BLaER1 (cell line): ENCODE measurements around the gene CYP27B1.

Experiments
- H3K27ac ChIP-seq: shearing (Covaris generic); formaldehyde crosslinking; 2 replicates; pipeline ENCODE4 v1.8.1; 2022
- H3K27me3 ChIP-seq: shearing (Covaris generic); formaldehyde crosslinking; 2 replicates; pipeline ENCODE4 v1.8.1; 2022
- H3K36me3 ChIP-seq: shearing (Covaris generic); formaldehyde crosslinking; 2 replicates; pipeline ENCODE4 v1.8.1; 2022
- H3K4me1 ChIP-seq: shearing (Covaris generic); formaldehyde crosslinking; 2 replicates; pipeline ENCODE4 v1.8.1; 2022
- H3K4me2 ChIP-seq: shearing (Covaris generic); formaldehyde crosslinking; 2 replicates; pipeline ENCODE4 v1.8.1; 2022
- H3K4me3 ChIP-seq: shearing (Covaris generic); formaldehyde crosslinking; 2 replicates; pipeline ENCODE4 v1.8.1; 2022
- H3K9ac ChIP-seq: shearing (Covaris generic); formaldehyde crosslinking; 2 replicates; pipeline ENCODE4 v1.8.1; 2022
- H3K9me3 ChIP-seq: shearing (Covaris generic); formaldehyde crosslinking; 2 replicates; pipeline ENCODE4 v1.8.1; 2022
- H4K20me1 ChIP-seq: shearing (Covaris generic); formaldehyde crosslinking; 2 replicates; pipeline ENCODE4 v1.8.1; 2022
- Cebpa-rat ChIP-seq: shearing (Covaris generic); IDR thresholded peaks from 2 replicates; pipeline ENCODE4 v1.8.1; 2022

CYP27B1 gene

GRCh38 chr12:57730336-57731067 lies 36.4 kb downstream of the CYP27B1 start:
- Histone ChIP-seq H3K9ac (no peak overlapping the region), H3K27ac (no peak overlapping the region), H3K4me3 (no peak overlapping the region), H3K9me3 (peaks cover 18% of the 10 kb centered on the region), H3K4me2 (no peak overlapping the region), H3K4me1 (no peaks in the 10 kb centered on the region), H3K36me3 (peaks cover 92% of the 10 kb centered on the region), H4K20me1 (peaks cover 8% of the 10 kb centered on the region), H3K27me3 (no peaks in the 10 kb centered on the region)
- TF ChIP-seq Cebpa-rat = no peak

GRCh38 chr12:57729321-57729844 lies 37.5 kb downstream of the CYP27B1 start:
- Histone ChIP-seq H3K9ac (no peak overlapping the region), H3K27me3 (no peaks in the 10 kb centered on the region), H3K4me1 (0 out of 2 replicates have a peak, but pooled peaks cover 6% of the 10 kb centered on the region), H4K20me1 (peaks cover 5% of the 10 kb centered on the region; the same call in 1 of the 2 replicates), H3K4me2 (no peak overlapping the region), H3K36me3 (peaks cover 83% of the 10 kb centered on the region), H3K4me3 (no peak overlapping the region), H3K9me3 (peaks cover 18% of the 10 kb centered on the region), H3K27ac (no peak overlapping the region)
- no peak for TF ChIP-seq Cebpa-rat

GRCh38 chr12:57727758-57728395 lies 39.0 kb downstream of the CYP27B1 start:
- 0 out of 2 replicates have a peak, but pooled peaks cover 6% of the 10 kb centered on the region for H3K4me1 ChIP-seq
- no peak overlapping the region for H3K27ac ChIP-seq
- no peaks in the 10 kb centered on the region for H3K27me3 ChIP-seq
- TF ChIP-seq Cebpa-rat = no peak
- H4K20me1 ChIP-seq = peaks cover under 1% of the 10 kb centered on the region; the same call in 1 of the 2 replicates
- no peak overlapping the region for H3K4me2 ChIP-seq
- no peak overlapping the region for H3K4me3 ChIP-seq
- H3K9ac ChIP-seq = no peak overlapping the region
- peaks cover 18% of the 10 kb centered on the region for H3K9me3 ChIP-seq
- H3K36me3 ChIP-seq = peaks cover 75% of the 10 kb centered on the region

GRCh38 chr12:57726884-57727757 lies 39.8 kb downstream of the CYP27B1 start:
- TF ChIP-seq Cebpa-rat = no peak
- 0 out of 2 replicates have a peak, but pooled peaks cover 6% of the 10 kb centered on the region for H3K4me1 ChIP-seq
- peaks cover 18% of the 10 kb centered on the region for H3K9me3 ChIP-seq
- H3K4me3 ChIP-seq = no peak overlapping the region
- H4K20me1 ChIP-seq = peaks cover 3% of the 10 kb centered on the region; the same call in 1 of the 2 replicates
- no peak overlapping the region for H3K9ac ChIP-seq
- H3K4me2 ChIP-seq = no peak overlapping the region
- peaks cover 73% of the 10 kb centered on the region for H3K36me3 ChIP-seq
- H3K27ac ChIP-seq = no peak overlapping the region
- no peaks in the 10 kb centered on the region for H3K27me3 ChIP-seq

GRCh38 chr12:57726151-57726883 lies 40.6 kb downstream of the CYP27B1 start:
- Histone ChIP-seq H3K27me3 (no peaks in the 10 kb centered on the region), H3K4me2 (no peak overlapping the region), H4K20me1 (peaks cover 7% of the 10 kb centered on the region; the same call in 1 of the 2 replicates), H3K27ac (no peak overlapping the region), H3K4me3 (no peak overlapping the region), H3K4me1 (0 out of 2 replicates have a peak, but pooled peaks cover 6% of the 10 kb centered on the region), H3K9ac (no peak overlapping the region), H3K36me3 (peaks cover 73% of the 10 kb centered on the region), H3K9me3 (peaks cover 18% of the 10 kb centered on the region)
- TF ChIP-seq Cebpa-rat = no peak

- TF ChIP-seq Cebpa-rat = no peak
- Histone ChIP-seq H4K20me1 (peaks cover 7% of the 10 kb centered on the region; the same call in 1 of the 2 replicates), H3K27ac (no peak overlapping the region), H3K4me3 (no peak overlapping the region), H3K4me1 (0 out of 2 replicates have a peak, but pooled peaks cover 6% of the 10 kb centered on the region), H3K4me2 (no peak overlapping the region), H3K9me3 (peaks cover 18% of the 10 kb centered on the region), H3K36me3 (peaks cover 73% of the 10 kb centered on the region), H3K9ac (no peak overlapping the region), H3K27me3 (no peaks in the 10 kb centered on the region)
Measured at GRCh38 chr12:57725851-57726150, 41.1 kb downstream of the CYP27B1 start.

GRCh38 chr12:57724936-57725740 lies 41.7 kb downstream of the CYP27B1 start:
- H3K9me3 ChIP-seq = peaks cover 18% of the 10 kb centered on the region
- no peak overlapping the region for H3K4me3 ChIP-seq
- TF ChIP-seq Cebpa-rat = no peak
- peaks cover 73% of the 10 kb centered on the region for H3K36me3 ChIP-seq
- no peaks in the 10 kb centered on the region for H3K27me3 ChIP-seq
- no peak overlapping the region for H3K4me2 ChIP-seq
- H4K20me1 ChIP-seq = peaks cover 7% of the 10 kb centered on the region; the same call in 1 of the 2 replicates
- H3K27ac ChIP-seq = no peak overlapping the region
- no peak overlapping the region for H3K9ac ChIP-seq
- H3K4me1 ChIP-seq = 0 out of 2 replicates have a peak, but pooled peaks cover 6% of the 10 kb centered on the region

- no peak for TF ChIP-seq Cebpa-rat
- Histone ChIP-seq H3K9me3 (peaks cover 18% of the 10 kb centered on the region), H3K4me1 (0 out of 2 replicates have a peak, but pooled peaks cover 6% of the 10 kb centered on the region), H3K27me3 (no peaks in the 10 kb centered on the region), H3K9ac (no peak overlapping the region), H3K27ac (no peak overlapping the region), H3K4me3 (no peak overlapping the region), H4K20me1 (peaks cover 7% of the 10 kb centered on the region; the same call in 1 of the 2 replicates), H3K4me2 (no peak overlapping the region), H3K36me3 (peaks cover 73% of the 10 kb centered on the region)
Measured at GRCh38 chr12:57724003-57724935, 42.6 kb downstream of the CYP27B1 start.
